NT2/D1 (cell line): ENCODE measurements around the gene SEMA4B.

Experiments used
- DNase-seq: peaks from one replicate; pipeline ENCODE4 v3.0.0-alpha.2; 2011; ENCODE audit warnings: low read depth, low spot score
- H3K27me3 ChIP-seq: 2 replicates; pipeline ENCODE4 v1.6.0; 2011; ENCODE audit warnings: mild to moderate bottlenecking; ENCODE audit not compliant: insufficient read length, insufficient read depth
- H3K36me3 ChIP-seq: 2 replicates; pipeline ENCODE4 v1.6.1; 2011; ENCODE audit warnings: mild to moderate bottlenecking, low read length, mixed read lengths; ENCODE audit not compliant: insufficient read depth, insufficient read length
- H3K4me1 ChIP-seq: 2 replicates; pipeline ENCODE4 v1.5.1; 2011; ENCODE audit not compliant: insufficient read depth, insufficient read length
- H3K4me3 ChIP-seq: 2 replicates; pipeline ENCODE4 v1.5.1; 2011; ENCODE audit warnings: low read depth; ENCODE audit not compliant: insufficient read length
- H3K9ac ChIP-seq: 2 replicates; pipeline ENCODE4 v1.6.0; 2011; ENCODE audit warnings: low read depth; ENCODE audit not compliant: insufficient read length
- H3K9me3 ChIP-seq: 2 replicates; pipeline ENCODE4 v1.5.1; 2011; ENCODE audit warnings: mild to moderate bottlenecking, low read length; ENCODE audit not compliant: insufficient read depth
- SUZ12 ChIP-seq: IDR thresholded peaks from 2 replicates; pipeline ENCODE4 v1.6.1; 2011; ENCODE audit not compliant: insufficient read length, insufficient read depth; ENCODE audit errors: extremely low read depth
- YY1 ChIP-seq: IDR thresholded peaks from 2 replicates; pipeline ENCODE4 v1.6.1; 2011; ENCODE audit not compliant: insufficient read length, insufficient read depth
- ZNF274 ChIP-seq: IDR thresholded peaks from 2 replicates; pipeline ENCODE4 v1.6.1; 2011; ENCODE audit warnings: mild to moderate bottlenecking, low read depth, low read length

The SEMA4B gene

GRCh38 chr15:90205050-90205848, 4.1 kb downstream of the SEMA4B start:
- H3K27me3 ChIP-seq, result peaks cover 16% of the 10 kb centered on the region
- peaks cover 19% of the 10 kb centered on the region for H3K36me3 ChIP-seq
- no peak overlapping the region for H3K9ac ChIP-seq
- H3K4me1 ChIP-seq, result peaks cover 5% of the 10 kb centered on the region
- no peak overlapping the region for H3K4me3 ChIP-seq
- no peak for TF ChIP-seq YY1
- no peak for TF ChIP-seq ZNF274
- no peak for TF ChIP-seq SUZ12
- DNase-seq, result no peak
- H3K9me3 ChIP-seq, result no peaks in the 10 kb centered on the region

GRCh38 chr15:90205886-90206285, 4.8 kb downstream of the SEMA4B start:
- Histone ChIP-seq H3K9ac (no peak overlapping the region), H3K4me3 (no peak overlapping the region), H3K27me3 (peaks cover 11% of the 10 kb centered on the region), H3K9me3 (no peaks in the 10 kb centered on the region), H3K4me1 (peaks cover 4% of the 10 kb centered on the region), H3K36me3 (peaks cover 20% of the 10 kb centered on the region)
- no peak for DNase-seq
- TF ChIP-seq YY1 (no peak), ZNF274 (no peak)

GRCh38 chr15:90207252-90207651, 6.1 kb downstream of the SEMA4B start:
- Histone ChIP-seq H3K4me3 (no peak overlapping the region), H3K27me3 (peaks cover 11% of the 10 kb centered on the region), H3K9me3 (no peaks in the 10 kb centered on the region), H3K9ac (no peak overlapping the region), H3K4me1 (peaks cover 17% of the 10 kb centered on the region), H3K36me3 (peaks cover 21% of the 10 kb centered on the region)
- no peak for DNase-seq
- TF ChIP-seq YY1 (no peak), SUZ12 (no peak), ZNF274 (no peak)

- Histone ChIP-seq H3K36me3 (peaks cover 24% of the 10 kb centered on the region), H3K27me3 (no peaks in the 10 kb centered on the region), H3K9me3 (no peaks in the 10 kb centered on the region), H3K9ac (no peak overlapping the region), H3K4me3 (no peak overlapping the region), H3K4me1 (peaks cover 18% of the 10 kb centered on the region)
- DNase-seq, result no peak
- no peak for TF ChIP-seq YY1
- no peak for TF ChIP-seq ZNF274
- no peak for TF ChIP-seq SUZ12
Measured at GRCh38 chr15:90208356-90208755, 7.2 kb downstream of the SEMA4B start.

GRCh38 chr15:90209591-90209990, 8.5 kb downstream of the SEMA4B start:
- Histone ChIP-seq H3K4me1 (peaks cover 18% of the 10 kb centered on the region), H3K9me3 (no peaks in the 10 kb centered on the region), H3K4me3 (no peak overlapping the region), H3K27me3 (no peaks in the 10 kb centered on the region), H3K9ac (no peak overlapping the region), H3K36me3 (peaks cover 24% of the 10 kb centered on the region)
- TF ChIP-seq ZNF274 (no peak), YY1 (no peak), SUZ12 (no peak)
- DNase-seq, result no peak

GRCh38 chr15:90210593-90210992, 9.5 kb downstream of the SEMA4B start:
- Histone ChIP-seq H3K9ac (no peak overlapping the region), H3K9me3 (no peaks in the 10 kb centered on the region), H3K4me1 (peaks cover 18% of the 10 kb centered on the region), H3K36me3 (peaks cover 18% of the 10 kb centered on the region), H3K27me3 (no peaks in the 10 kb centered on the region), H3K4me3 (no peak overlapping the region)
- no peak for TF ChIP-seq YY1
- no peak for TF ChIP-seq ZNF274
- no peak for TF ChIP-seq SUZ12
- no peak for DNase-seq

- no peak for DNase-seq
- Histone ChIP-seq H3K4me3 (no peak overlapping the region), H3K27me3 (no peaks in the 10 kb centered on the region), H3K9ac (no peak overlapping the region), H3K36me3 (peaks cover 18% of the 10 kb centered on the region), H3K9me3 (no peaks in the 10 kb centered on the region), H3K4me1 (peaks cover 18% of the 10 kb centered on the region)
- TF ChIP-seq ZNF274 (no peak), SUZ12 (no peak), YY1 (no peak)
Measured at GRCh38 chr15:90211009-90211408, 9.9 kb downstream of the SEMA4B start.
